ENCODE measurements around the gene GIT2.
"Not testable (repeated sequence)": the region's sequence is repeated elsewhere in the genome, so short reads cannot be mapped to it uniquely, and the experiment has no call there.

GIT2 gene

DNA sequence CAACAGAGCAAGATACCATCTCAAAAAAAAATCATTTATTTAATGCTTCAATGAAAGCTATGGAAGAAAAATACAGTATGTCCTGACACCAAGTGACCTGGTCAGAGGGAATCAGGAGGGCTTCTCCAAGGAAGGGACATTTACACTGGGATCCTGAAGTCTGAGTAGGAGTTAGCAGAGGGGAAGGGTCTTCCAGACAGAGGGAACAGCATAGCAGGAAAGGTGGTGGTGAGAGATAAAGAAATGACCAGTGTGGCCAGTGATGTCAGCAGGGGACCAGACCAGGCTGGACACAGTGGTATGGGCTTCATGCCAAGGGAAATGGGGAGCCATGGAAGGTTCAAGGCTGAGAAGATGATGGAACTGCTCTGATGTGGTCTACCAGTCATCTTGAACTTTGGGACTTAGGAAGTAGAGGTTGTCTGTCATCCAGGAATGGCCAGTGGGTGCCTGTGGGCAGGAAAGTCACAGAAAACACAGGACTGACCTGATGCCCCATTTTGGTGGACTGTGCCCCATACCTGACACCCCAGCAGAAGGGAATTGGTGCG is 103.9 kb downstream of the GIT2 start:
- H3K27ac Mint-ChIP-seq = peak overlapping the region; percentile 17

DNA sequence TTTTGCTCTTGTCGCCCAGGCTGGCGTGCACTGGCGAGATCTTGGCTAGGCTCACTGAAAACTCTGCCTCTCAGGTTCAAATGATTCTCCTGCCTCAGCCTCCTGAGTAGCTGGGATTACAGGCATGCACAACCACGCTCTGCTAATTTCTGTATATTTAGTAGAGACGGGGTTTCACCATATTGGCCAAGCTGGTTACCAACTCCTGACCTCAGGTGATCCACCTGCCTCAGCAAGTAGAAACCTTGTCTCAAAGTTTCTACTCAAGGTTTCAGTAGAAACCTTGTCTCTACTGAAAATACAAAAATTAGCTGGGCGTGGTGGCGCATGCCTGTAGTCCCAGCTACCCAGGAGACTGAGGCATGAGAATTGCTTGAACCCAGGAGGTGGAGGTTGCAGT is 104.4 kb downstream of the GIT2 start:
- H3K4me1 Mint-ChIP-seq = peaks cover 50% of the 10 kb centered on the region
- H3K4me3 Mint-ChIP-seq; H3K36me3 Mint-ChIP-seq; H3K9me3 Mint-ChIP-seq; ATAC-seq; DNase-seq (ENCODE audit: low spot score in 2 of 2): not testable (repeated sequence)
- H3K27ac Mint-ChIP-seq = peak overlapping the region; percentile 17

More for the DNA sequence above, 103.9 kb downstream of the GIT2 start:
- no peak for DNase-seq (ENCODE audit: low spot score in 2 of 2)
- Mint-ChIP-seq H3K9me3 (no peaks in the 10 kb centered on the region), H3K4me3 (no peak overlapping the region), H3K36me3 (no peaks in the 10 kb centered on the region), H3K4me1 (peaks cover 49% of the 10 kb centered on the region)
- no peak for ATAC-seq

DNA sequence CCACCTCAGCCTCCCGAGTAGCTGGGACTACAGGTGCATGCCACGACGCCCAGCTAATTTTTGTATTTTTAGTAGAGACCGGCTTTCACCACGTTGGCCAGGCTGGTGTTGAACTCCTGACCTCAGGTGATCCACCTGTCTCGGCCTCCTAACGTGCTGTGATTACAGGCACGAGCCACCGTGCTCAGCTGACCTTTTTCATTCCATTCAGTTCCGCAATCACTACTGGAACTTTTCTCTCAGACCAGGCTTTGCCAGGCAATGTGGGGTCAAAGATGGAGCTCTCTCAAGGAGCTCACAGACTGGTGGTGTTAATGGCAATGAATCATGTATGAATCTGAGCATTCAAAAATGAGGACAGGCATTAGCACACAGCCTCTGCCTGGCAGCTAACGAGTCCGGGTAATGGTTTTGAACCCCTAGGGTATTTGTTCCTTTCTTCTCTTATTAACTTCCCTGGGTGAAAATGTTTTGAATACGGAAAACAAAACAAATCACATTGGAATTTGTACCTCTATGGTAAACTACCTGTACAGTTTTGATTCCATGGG is 105.5 kb downstream of the GIT2 start:
- Mint-ChIP-seq H3K9me3 (no peaks in the 10 kb centered on the region), H3K36me3 (no peaks in the 10 kb centered on the region), H3K4me3 (no peak overlapping the region), H3K27ac (no peak overlapping the region), H3K4me1 (peaks cover 50% of the 10 kb centered on the region)
- DNase-seq (ENCODE audit: low spot score in 2 of 2) = no peak
- no peak for ATAC-seq

DNA sequence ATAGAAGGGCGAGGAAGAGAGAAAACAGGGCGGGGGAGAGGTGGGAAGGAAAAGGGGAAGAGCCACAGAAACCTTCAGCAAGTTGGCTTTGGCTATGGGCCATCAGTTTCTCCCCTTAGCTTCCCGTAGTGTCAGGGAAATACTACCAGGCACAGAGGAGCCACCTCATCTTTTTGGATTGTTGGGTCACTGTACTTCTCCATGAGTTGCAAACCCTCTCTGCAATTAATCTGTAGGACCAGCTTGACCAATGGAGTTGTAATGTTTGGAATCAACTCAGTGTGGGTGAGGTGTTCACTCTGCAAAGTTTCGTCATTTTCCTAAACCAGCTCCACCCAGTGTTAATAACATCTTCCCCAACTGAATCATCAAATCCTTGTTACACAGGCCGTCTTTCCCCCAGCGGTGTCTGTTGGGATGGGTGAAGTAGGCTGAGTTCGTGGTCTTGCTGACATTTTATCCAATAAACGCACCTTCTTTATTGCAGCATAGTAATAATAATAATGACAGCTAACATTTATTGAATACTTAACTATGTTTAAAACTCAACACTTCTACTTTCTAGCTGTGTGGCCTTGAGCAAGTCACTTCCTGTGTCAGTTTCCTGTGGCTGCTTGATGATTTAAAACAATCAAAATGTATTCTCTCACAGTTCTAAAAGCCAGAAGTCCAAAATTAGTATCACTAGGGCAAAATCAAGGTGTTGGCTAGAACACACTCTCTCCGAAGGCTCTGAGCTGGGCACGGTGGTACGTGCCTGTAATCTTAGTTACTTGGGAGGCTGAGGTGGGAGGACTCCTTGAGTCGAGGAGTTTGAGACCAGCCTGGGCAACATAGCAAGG is 107.8 kb downstream of the GIT2 start:
- peak overlapping the region; percentile 75 for H3K4me3 Mint-ChIP-seq
- H3K27ac Mint-ChIP-seq = peak overlapping the region; percentile 95
- ATAC-seq (peak; percentile 93), DNase-seq (ENCODE audit: low spot score in 2 of 2) (peak; percentile 7 to 71)
- peaks cover 46% of the 10 kb centered on the region for H3K4me1 Mint-ChIP-seq
- H3K36me3 Mint-ChIP-seq = no peaks in the 10 kb centered on the region
- no peaks in the 10 kb centered on the region for H3K9me3 Mint-ChIP-seq

GRCh38 chr12:109885616-109886015 is 110.6 kb downstream of the GIT2 start:
- H3K9me3 Mint-ChIP-seq = no peaks in the 10 kb centered on the region
- DNase-seq (ENCODE audit: low spot score in 2 of 2) = no peak

GRCh38 chr12:109883461-109883860 is 112.7 kb downstream of the GIT2 start:
- DNase-seq (ENCODE audit: low spot score in 2 of 2) = no peak
- no peak overlapping the region for H3K4me3 Mint-ChIP-seq
- no peak for ATAC-seq
- peaks cover 9% of the 10 kb centered on the region for H3K36me3 Mint-ChIP-seq
- H3K4me1 Mint-ChIP-seq = peaks cover 39% of the 10 kb centered on the region
- no peak overlapping the region for H3K27ac Mint-ChIP-seq
- no peaks in the 10 kb centered on the region for H3K9me3 Mint-ChIP-seq

More at GRCh38 chr12:109885616-109886015, 110.6 kb downstream of the GIT2 start:
- ATAC-seq = no peak
- no peak overlapping the region for H3K4me3 Mint-ChIP-seq
- no peaks in the 10 kb centered on the region for H3K36me3 Mint-ChIP-seq
- H3K27ac Mint-ChIP-seq = no peak overlapping the region
- H3K4me1 Mint-ChIP-seq = peaks cover 38% of the 10 kb centered on the region

DNA sequence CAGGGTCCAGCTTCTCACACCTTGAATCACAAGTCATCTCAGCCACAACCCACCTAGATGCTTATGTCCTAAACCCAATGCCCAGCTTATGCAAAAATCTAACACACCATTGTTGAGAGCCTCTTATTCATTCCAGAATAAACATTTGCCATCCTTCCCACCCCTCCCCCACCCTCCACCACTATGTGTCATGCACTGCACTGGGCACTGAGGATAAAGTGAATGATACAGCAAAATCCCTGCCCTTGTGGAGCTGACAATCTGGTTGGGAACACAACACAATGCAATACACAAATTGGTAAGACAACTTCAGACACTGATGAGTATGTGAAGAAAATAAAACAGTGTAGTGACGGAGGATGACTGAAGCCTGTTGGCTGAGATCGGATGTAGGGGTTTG is 114.4 kb downstream of the GIT2 start:
- no peak for ATAC-seq
- no peak overlapping the region for H3K27ac Mint-ChIP-seq
- H3K36me3 Mint-ChIP-seq = peaks cover 13% of the 10 kb centered on the region
- DNase-seq (ENCODE audit: low spot score in 2 of 2) = no peak
- H3K4me1 Mint-ChIP-seq = peaks cover 33% of the 10 kb centered on the region
- H3K4me3 Mint-ChIP-seq = no peak overlapping the region
- H3K9me3 Mint-ChIP-seq = no peaks in the 10 kb centered on the region

DNA sequence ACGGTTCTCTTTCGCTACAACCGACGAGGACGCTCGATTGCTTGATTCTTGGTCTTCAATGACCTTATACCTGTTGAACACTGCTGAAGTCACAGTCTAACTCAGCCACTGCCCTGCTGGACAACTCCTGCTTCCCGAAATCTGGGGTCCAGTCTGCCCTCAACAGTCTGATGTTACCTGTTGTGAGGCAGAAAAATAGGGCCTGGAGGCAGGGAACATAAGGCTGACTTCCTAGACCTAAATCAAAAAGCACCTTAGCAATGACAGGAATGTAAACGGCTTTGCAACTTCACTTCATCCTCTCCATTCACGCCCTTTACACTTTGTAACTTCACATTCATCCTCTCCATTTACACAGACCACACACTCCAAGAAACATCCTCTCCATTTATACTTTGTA is 115.2 kb downstream of the GIT2 start:
- H3K4me3 Mint-ChIP-seq = peak overlapping the region; percentile 95
- H3K36me3 Mint-ChIP-seq = peaks cover 13% of the 10 kb centered on the region
- H3K4me1 Mint-ChIP-seq = peaks cover 40% of the 10 kb centered on the region
- no peaks in the 10 kb centered on the region for H3K9me3 Mint-ChIP-seq
- H3K27ac Mint-ChIP-seq = peak overlapping the region; percentile 99
- no peak for ATAC-seq
- no peak for DNase-seq (ENCODE audit: low spot score in 2 of 2)

- peak; percentile 98 for ATAC-seq
- H3K4me1 Mint-ChIP-seq = peaks cover 46% of the 10 kb centered on the region
- H3K9me3 Mint-ChIP-seq = no peaks in the 10 kb centered on the region
- DNase-seq (ENCODE audit: low spot score in 2 of 2) = peak; percentile 90 to 93
- H3K36me3 Mint-ChIP-seq = peaks cover 13% of the 10 kb centered on the region
- peak within 1 kb of the TSS; percentile 99 for H3K27ac Mint-ChIP-seq
- peak within 1 kb of the TSS; percentile 95 for H3K4me3 Mint-ChIP-seq
These were observed 115.9 kb downstream of the GIT2 start, which contains the start of gene GLTP for GRCh38 chr12:109880043-109880931. GLTP (minus strand) TSS chr12:109880541; CDS start chr12:109880374, 167 bp downstream.

Measured in stimulated activated effector memory CD8-positive, alpha-beta T cell treated with anti-CD3 and anti-CD28 coated beads, Interleukin-12 subunit alpha, Interleukin-12 subunit beta, amount 100 ng/mL, for 72 hours (primary cell).